Urothelium cell line (cell line): ENCODE data around the gene ZNRF1.

Source experiments
- DNase-seq: peaks from one replicate; pipeline ENCODE4 v3.0.0; 2011; ENCODE audit warnings: low spot score, mixed read lengths
- FAIRE-seq: peaks from 2 replicates; lab custom pipeline; 2011; peaks lifted over from hg19 to GRCh38; lab: Jason Lieb, UNC

ZNRF1 gene

GRCh38 chr16:75138636-75139035 is 139.8 kb downstream of the ZNRF1 start:
- DNase-seq (no peak), FAIRE-seq (no peak)

GRCh38 chr16:75139498-75139897 is 140.7 kb downstream of the ZNRF1 start:
- DNase-seq, result no peak
- FAIRE-seq, result no peak

- DNase-seq, result no peak
- FAIRE-seq, result no peak
Measured at GRCh38 chr16:75143941-75144340, 145.1 kb downstream of the ZNRF1 start.

- FAIRE-seq (no peak), DNase-seq (no peak)
Measured at GRCh38 chr16:75147968-75148310, 149.1 kb downstream of the ZNRF1 start.

- FAIRE-seq (peak; percentile 73), DNase-seq (peak; percentile 97)
Measured at GRCh38 chr16:75148311-75149195, 149.7 kb downstream of the ZNRF1 start, which contains the start of gene ZFP1. TSS of gene ZFP1 (plus strand) at chr16:75148524. CDS start at chr16:75152952, 4,428 bp downstream.

GRCh38 chr16:75151798-75152197 is 153.0 kb downstream of the ZNRF1 start:
- DNase-seq, result no peak
- no peak for FAIRE-seq

GRCh38 chr16:75152635-75153034 is 153.8 kb downstream of the ZNRF1 start:
- FAIRE-seq (no peak), DNase-seq (no peak)

GRCh38 chr16:75160386-75160785 is 161.6 kb downstream of the ZNRF1 start:
- FAIRE-seq (no peak), DNase-seq (no peak)
